GM21825 (cell line): ENCODE data around the gene TNFSF12.

Source experiments
- ATAC-seq: cut with Tn5 transposase; IDR thresholded peaks from one replicate; pipeline ENCODE4 v1.9.1; 2021; ENCODE audit warnings: mild to moderate bottlenecking, moderate library complexity; ENCODE audit not compliant: unreplicated experiment

Gene TNFSF12

DNA sequence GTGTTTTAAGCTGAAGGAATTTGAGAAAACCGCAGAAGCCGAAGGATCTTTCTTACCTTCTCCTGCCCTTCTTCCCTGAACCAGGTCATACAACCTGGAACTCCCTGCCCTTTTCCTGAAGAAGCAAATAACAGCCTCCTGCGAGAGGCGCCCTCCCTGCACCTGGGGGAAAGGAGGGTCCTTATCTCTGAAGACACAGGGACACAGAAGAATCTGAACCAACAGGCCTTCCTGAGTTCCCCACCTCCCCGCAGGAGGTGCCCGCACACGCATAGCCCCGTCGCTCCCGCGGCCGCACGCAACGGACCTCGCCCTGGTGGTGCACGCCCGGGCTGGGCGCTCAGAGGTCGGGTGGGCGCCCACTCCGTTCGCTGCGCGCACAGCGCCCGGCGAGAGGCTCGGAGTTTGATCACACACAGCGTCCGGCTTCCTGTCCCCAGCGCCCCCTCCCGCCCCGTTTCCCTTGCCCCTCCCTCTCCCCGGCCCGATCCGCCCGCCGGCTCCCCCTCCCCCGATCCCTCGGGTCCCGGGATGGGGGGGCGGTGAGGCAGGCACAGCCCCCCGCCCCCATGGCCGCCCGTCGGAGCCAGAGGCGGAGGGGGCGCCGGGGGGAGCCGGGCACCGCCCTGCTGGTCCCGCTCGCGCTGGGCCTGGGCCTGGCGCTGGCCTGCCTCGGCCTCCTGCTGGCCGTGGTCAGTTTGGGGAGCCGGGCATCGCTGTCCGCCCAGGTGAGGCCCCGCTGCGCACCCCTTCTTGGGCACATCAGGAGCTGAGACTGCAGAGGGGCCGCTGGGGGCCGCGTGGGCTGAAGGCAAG, at the start of gene TNFSF12:
TNFSF12 (plus strand) TSS at position 474 of the 816 bp plus-strand sequence; CDS start at position 570, 96 bp downstream.
- no peak for ATAC-seq

GRCh38 chr17:7499161-7499560, 49.7 kb upstream of the TNFSF12 start:
- ATAC-seq = no peak

DNA sequence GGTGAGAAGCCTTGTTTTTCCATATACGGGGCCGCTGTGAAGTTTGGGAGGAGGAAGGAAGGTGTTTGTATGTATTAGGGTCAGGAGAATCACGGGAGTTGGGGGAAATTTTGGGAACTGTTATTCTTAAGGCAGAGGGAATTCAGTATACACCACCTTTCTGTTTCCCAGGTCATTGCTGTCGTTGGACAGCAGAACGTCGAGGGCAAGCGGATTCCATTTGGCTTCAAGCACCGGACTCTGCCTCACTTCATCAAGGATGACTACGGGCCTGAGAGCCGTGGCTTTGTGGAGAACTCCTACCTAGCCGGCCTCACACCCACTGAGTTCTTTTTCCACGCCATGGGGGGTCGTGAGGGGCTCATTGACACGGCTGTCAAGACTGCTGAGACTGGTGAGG, 47.1 kb upstream of the TNFSF12 start:
- ATAC-seq = no peak

- no peak for ATAC-seq
These were observed 46.5 kb upstream of the TNFSF12 start for GRCh38 chr17:7502171-7502847.

DNA sequence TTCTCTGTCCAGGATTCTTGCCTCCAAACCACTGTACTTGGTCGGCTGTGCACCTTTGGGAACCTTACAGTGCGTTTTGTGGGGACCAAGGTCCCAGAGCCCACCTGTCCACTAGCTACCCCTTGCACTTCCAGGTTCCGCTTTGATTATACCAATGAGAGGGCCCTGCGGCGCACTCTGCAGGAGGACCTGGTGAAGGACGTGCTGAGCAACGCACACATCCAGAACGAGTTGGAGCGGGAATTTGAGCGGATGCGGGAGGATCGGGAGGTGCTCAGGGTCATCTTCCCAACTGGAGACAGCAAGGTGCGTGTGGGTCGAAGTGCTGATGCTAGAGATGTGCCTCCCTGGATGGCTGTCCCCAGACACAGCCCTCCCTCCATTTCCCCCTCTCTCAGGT, 45.9 kb upstream of the TNFSF12 start:
- no peak for ATAC-seq

DNA sequence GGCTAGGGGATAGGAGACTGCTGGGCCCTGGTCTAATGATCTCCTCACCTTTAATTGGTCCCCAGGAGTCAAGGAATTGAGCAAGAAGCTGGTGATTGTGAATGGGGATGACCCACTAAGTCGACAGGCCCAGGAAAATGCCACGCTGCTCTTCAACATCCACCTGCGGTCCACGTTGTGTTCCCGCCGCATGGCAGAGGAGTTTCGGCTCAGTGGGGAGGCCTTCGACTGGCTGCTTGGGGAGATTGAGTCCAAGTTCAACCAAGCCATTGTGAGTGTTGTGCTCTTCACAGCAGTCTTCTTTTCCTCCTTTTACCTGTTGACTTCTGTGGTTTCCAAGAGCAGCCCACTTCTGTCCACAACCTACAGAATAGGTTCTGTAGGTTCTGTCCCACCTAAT, 45.3 kb upstream of the TNFSF12 start:
- no peak for ATAC-seq

DNA sequence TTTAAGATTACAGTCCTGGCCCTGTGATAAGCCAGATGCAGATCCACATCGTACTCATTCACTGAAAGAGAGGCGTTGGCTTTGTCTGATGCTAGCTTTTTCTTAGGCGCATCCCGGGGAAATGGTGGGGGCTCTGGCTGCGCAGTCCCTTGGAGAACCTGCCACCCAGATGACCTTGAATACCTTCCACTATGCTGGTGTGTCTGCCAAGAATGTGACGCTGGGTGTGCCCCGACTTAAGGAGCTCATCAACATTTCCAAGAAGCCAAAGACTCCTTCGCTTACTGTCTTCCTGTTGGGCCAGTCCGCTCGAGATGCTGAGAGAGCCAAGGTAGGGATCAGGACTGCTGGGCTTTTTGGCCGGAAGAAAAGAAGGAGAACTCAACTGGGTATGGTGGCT, 40.7 kb upstream of the TNFSF12 start:
- no peak for ATAC-seq

GRCh38 chr17:7508846-7509245, 40.0 kb upstream of the TNFSF12 start:
- no peak for ATAC-seq

DNA sequence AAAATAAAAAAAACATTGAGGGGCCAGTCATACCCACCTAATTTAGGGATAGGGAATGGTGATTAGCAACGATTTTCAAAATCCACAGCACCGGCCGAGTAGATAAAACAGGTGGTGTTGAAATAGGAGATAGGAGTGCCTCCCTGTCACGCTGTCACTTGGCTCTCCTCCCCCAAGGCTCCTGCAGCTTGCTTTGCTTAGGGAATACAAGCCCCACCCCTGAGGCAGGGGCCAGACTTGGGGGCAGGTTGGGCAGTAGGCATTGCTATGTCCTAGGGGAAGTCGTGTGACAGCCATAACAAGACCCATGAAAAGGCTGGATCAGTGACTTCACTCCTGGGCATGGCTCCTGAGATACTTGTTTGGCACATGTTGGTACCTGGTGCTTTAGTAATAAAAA, 38.9 kb upstream of the TNFSF12 start:
- ATAC-seq = no peak

- no peak for ATAC-seq
These were observed 37.8 kb upstream of the TNFSF12 start for GRCh38 chr17:7511108-7511507.

GRCh38 chr17:7512105-7512504, 36.8 kb upstream of the TNFSF12 start:
- ATAC-seq = no peak

GRCh38 chr17:7512824-7513540, 35.9 kb upstream of the TNFSF12 start:
- no peak for ATAC-seq

DNA sequence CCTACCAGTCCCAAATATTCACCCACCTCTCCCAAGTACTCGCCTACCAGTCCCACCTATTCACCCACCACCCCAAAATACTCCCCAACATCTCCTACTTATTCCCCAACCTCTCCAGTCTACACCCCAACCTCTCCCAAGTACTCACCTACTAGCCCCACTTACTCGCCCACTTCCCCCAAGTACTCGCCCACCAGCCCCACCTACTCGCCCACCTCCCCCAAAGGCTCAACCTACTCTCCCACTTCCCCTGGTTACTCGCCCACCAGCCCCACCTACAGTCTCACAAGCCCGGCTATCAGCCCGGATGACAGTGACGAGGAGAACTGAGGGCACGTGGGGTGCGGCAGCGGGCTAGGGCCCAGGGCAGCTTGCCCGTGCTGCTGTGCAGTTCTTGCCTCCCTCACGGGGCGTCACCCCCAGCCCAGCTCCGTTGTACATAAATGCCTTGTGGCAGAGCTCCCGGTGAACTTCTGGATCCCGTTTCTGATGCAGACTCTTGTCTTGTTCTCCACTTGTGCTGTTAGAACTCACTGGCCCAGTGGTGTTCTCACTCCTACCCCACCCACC, 34.9 kb upstream of the TNFSF12 start:
- ATAC-seq = no peak

DNA sequence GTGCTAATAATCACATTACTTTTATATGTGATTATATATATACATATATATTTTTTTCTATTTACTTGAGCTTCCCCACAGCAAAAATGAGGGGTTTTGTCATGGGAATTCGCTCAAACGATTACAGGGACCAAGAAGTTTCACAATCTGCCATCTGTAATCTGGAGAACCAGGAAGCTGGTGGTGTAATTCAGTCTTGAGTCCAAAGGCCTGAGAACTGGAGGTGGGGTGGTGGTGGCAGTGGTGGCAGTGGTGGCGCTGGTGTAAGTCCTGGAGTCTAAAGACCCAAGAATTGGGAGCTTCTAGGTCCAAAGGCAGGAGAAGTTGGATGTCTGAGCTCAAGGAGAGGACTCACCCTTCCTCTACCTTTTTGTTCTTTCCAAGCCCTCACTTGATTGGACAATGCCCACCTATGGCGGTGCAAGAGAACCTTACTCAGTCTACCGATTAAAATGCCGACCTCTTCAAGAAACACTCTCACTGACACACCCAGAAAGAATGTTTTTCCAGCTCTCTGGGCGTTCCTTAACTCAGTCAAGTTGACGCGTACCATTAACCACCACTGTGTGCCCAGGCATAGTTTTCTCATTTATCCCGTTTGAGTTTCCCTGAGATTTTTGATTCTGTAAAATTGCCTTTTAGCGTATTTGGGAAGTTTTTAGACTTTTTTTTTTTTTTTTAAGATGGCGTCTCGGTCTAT, 32.8 kb upstream of the TNFSF12 start:
- ATAC-seq = no peak

- ATAC-seq = no peak
These were observed 25.8 kb upstream of the TNFSF12 start for GRCh38 chr17:7523033-7523432.

- ATAC-seq = no peak
These were observed 20.0 kb upstream of the TNFSF12 start for GRCh38 chr17:7528842-7529241.

DNA sequence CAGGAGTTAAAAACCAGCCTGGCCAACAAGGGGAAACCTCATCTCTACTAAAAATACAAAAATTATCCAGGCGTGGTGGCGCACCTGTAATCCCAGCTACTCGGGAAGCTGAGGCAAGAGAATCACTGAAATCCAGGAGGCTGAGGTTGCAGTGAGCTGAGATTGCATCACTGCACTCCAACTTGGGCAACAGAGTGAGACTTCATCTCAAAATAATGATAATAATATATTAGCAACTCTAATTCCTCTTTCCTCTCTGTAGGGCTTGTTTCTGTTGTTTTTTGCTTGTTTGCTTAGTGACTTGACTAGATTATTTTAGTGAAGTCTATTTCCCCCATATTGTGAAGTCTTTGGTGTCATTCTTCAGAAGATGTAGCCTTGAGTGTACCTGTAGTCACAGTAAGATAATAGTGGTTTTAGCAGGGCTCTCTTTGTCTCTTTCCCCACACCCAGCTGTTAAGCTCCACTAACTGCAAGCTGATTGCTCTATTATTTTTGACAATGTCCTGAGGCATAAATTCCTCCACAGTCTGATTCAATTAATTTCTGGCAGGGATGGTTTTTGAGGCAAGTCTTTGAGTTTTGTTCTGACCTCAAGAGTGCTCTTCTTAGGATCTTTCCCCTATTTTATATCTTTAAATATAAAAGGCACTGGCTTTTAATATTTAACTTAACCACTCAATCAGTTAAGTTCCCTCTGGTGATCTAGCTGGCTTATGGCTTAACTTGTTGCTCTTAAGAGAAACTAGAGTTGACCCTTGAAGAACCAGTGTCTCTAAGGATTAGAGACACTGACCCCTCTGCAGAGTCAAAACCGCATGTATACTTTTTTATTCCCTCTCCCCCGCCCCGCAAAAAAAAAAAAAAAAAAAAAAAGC, 18.6 kb upstream of the TNFSF12 start:
- ATAC-seq = no peak

DNA sequence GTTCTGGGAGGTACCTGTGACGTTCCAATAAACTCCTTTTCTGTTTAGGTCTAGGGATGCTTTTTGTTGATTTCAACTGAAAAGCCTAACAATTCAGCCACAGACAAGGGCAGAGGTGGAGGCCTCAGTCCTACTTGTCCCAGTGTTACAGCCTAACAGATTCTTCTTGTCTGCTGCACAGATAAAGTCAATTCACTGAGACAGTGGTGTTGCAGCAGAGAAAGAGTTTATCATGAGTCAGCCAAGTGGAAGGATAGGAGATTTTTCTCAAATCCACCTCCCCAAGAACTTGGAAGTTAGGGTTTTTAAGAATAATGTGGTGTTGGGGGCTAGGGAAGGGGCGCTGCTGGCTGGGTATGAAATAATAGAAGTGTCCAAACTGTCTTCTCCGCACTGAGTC, 10.8 kb upstream of the TNFSF12 start:
- ATAC-seq = no peak

DNA sequence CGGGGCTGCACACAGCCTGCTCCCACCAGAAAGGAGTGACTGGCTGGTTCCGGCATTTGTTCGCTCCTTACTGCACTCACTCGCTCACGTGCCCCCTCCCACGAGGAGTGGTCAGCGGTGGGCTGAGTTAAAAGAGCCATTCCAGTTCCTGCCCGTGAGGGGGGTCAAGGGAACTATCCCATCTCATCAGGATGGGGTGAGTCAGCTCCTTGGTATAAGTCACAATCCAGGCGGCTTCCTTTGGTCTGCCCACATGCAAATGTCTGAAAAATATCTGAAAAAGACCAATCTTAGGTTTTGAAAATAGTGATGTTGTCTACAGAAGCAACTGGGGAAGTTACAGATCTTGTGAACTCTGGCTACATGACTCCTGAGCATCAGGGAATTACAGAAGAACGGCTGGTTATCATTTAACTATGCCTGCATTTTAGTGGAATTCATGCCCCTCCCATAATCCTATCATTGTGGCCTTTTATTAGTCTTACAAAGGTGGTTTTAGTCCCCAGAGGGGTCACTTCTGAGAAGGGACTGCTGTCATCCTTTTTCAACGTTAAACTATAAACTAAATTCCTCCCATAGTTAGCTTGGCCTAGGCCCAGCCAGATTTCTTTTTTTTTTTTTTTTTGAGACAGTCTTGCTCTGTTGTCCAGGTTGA, 9.8 kb upstream of the TNFSF12 start:
- no peak for ATAC-seq
